ENCODE results near the gene NTM.
"Not testable (repeated sequence)": the region's sequence is repeated elsewhere in the genome, so short reads cannot be mapped to it uniquely, and the experiment has no call there.

NTM gene

GRCh38 chr11:132045107-132045506, 674.7 kb downstream of the NTM start:
- no peak for DNase-seq (ENCODE audit: low read depth)

- no peak for DNase-seq (ENCODE audit: low read depth)
Measured at GRCh38 chr11:132046288-132046865, 676.0 kb downstream of the NTM start.

- no peak for DNase-seq (ENCODE audit: low read depth)
Measured at GRCh38 chr11:132047167-132047566, 676.8 kb downstream of the NTM start.

GRCh38 chr11:132048040-132048439, 677.6 kb downstream of the NTM start:
- no peak for DNase-seq (ENCODE audit: low read depth)

GRCh38 chr11:132049205-132049604, 678.8 kb downstream of the NTM start:
- no peak for DNase-seq (ENCODE audit: low read depth)

- DNase-seq (ENCODE audit: low read depth) = no peak
Measured at GRCh38 chr11:132050049-132050448, 679.6 kb downstream of the NTM start.

GRCh38 chr11:132050577-132051165, 680.3 kb downstream of the NTM start:
- DNase-seq (ENCODE audit: low read depth) = no peak

GRCh38 chr11:132051704-132052103, 681.3 kb downstream of the NTM start:
- no peak for DNase-seq (ENCODE audit: low read depth)

- DNase-seq (ENCODE audit: low read depth) = no peak
Measured at GRCh38 chr11:132052342-132052741, 681.9 kb downstream of the NTM start.

- no peak for DNase-seq (ENCODE audit: low read depth)
Measured at GRCh38 chr11:132052904-132053303, 682.5 kb downstream of the NTM start.

GRCh38 chr11:132054822-132055221, 684.4 kb downstream of the NTM start:
- DNase-seq (ENCODE audit: low read depth) = no peak

- DNase-seq (ENCODE audit: low read depth) = no peak
Measured at GRCh38 chr11:132055296-132055695, 684.9 kb downstream of the NTM start.

GRCh38 chr11:132056689-132057088, 686.3 kb downstream of the NTM start:
- no peak for DNase-seq (ENCODE audit: low read depth)

- DNase-seq (ENCODE audit: low read depth) = no peak
Measured at GRCh38 chr11:132057266-132057665, 686.9 kb downstream of the NTM start.

GRCh38 chr11:132058211-132058772, 687.9 kb downstream of the NTM start:
- no peak for DNase-seq (ENCODE audit: low read depth)

GRCh38 chr11:132060567-132060966, 690.2 kb downstream of the NTM start:
- no peak for DNase-seq (ENCODE audit: low read depth)

GRCh38 chr11:132062031-132062430, 691.6 kb downstream of the NTM start:
- no peak for DNase-seq (ENCODE audit: low read depth)

GRCh38 chr11:132062541-132062940, 692.1 kb downstream of the NTM start:
- DNase-seq (ENCODE audit: low read depth) = no peak

GRCh38 chr11:132064987-132065620, 694.7 kb downstream of the NTM start:
- no peak for DNase-seq (ENCODE audit: low read depth)

- no peak for DNase-seq (ENCODE audit: low read depth)
Measured at GRCh38 chr11:132068556-132068955, 698.1 kb downstream of the NTM start.

GRCh38 chr11:132069593-132069992, 699.2 kb downstream of the NTM start:
- not testable (repeated sequence) for DNase-seq (ENCODE audit: low read depth)

- DNase-seq (ENCODE audit: low read depth) = not testable (repeated sequence)
Measured at GRCh38 chr11:132070907-132071306, 700.5 kb downstream of the NTM start.

Measured in T follicular helper cell (primary cell).